IPS-18a (cell line): ENCODE measurements around the gene CGNL1.

ENCODE experiments used
- H3K27ac ChIP-seq: one replicate; pipeline ENCODE4 v1.5.1; 2013; ENCODE audit warnings: low read length
- H3K27me3 ChIP-seq: one replicate; pipeline ENCODE4 v1.6.1; 2013; ENCODE audit warnings: mild to moderate bottlenecking, low read length; ENCODE audit not compliant: control insufficient read depth, insufficient read depth
- H3K36me3 ChIP-seq: one replicate; pipeline ENCODE4 v1.6.1; 2013; ENCODE audit warnings: low read depth, low read length; ENCODE audit not compliant: control insufficient read depth
- H3K4me1 ChIP-seq: one replicate; pipeline ENCODE4 v1.6.1; 2013; ENCODE audit warnings: low read depth, low read length; ENCODE audit not compliant: control insufficient read depth
- H3K4me3 ChIP-seq: one replicate; pipeline ENCODE4 v1.5.1; 2013; ENCODE audit warnings: low read length
- H3K9ac ChIP-seq: one replicate; pipeline ENCODE4 v1.6.1; 2013; ENCODE audit warnings: mild to moderate bottlenecking, low read length, moderate library complexity
- H3K9me3 ChIP-seq: one replicate; pipeline ENCODE4 v1.6.1; 2013; ENCODE audit warnings: low read depth, low read length; ENCODE audit not compliant: control insufficient read depth

The CGNL1 gene

GRCh38 chr15:57445872-57446271 lies 69.6 kb downstream of the CGNL1 start:
- Histone ChIP-seq H3K4me1 (peaks cover 13% of the 10 kb centered on the region), H3K9ac (peak overlapping the region; percentile 45), H3K4me3 (no peak overlapping the region), H3K9me3 (no peaks in the 10 kb centered on the region), H3K27me3 (no peaks in the 10 kb centered on the region), H3K27ac (peak overlapping the region; percentile 77), H3K36me3 (peaks cover 42% of the 10 kb centered on the region)

GRCh38 chr15:57446393-57446792 lies 70.1 kb downstream of the CGNL1 start:
- Histone ChIP-seq H3K36me3 (peaks cover 45% of the 10 kb centered on the region), H3K27me3 (no peaks in the 10 kb centered on the region), H3K4me3 (no peak overlapping the region), H3K9ac (peak overlapping the region; percentile 45), H3K27ac (no peak overlapping the region), H3K4me1 (peaks cover 13% of the 10 kb centered on the region), H3K9me3 (no peaks in the 10 kb centered on the region)

- no peak overlapping the region for H3K4me3 ChIP-seq
- no peaks in the 10 kb centered on the region for H3K27me3 ChIP-seq
- no peaks in the 10 kb centered on the region for H3K4me1 ChIP-seq
- no peak overlapping the region for H3K27ac ChIP-seq
- H3K9me3 ChIP-seq = no peaks in the 10 kb centered on the region
- no peak overlapping the region for H3K9ac ChIP-seq
- H3K36me3 ChIP-seq = peaks cover 64% of the 10 kb centered on the region
These were observed 75.2 kb downstream of the CGNL1 start for GRCh38 chr15:57451555-57451954.

- H3K36me3 ChIP-seq = peaks cover 66% of the 10 kb centered on the region
- no peaks in the 10 kb centered on the region for H3K27me3 ChIP-seq
- no peak overlapping the region for H3K4me3 ChIP-seq
- no peak overlapping the region for H3K9ac ChIP-seq
- H3K4me1 ChIP-seq = no peaks in the 10 kb centered on the region
- no peak overlapping the region for H3K27ac ChIP-seq
- no peaks in the 10 kb centered on the region for H3K9me3 ChIP-seq
These were observed 75.9 kb downstream of the CGNL1 start for GRCh38 chr15:57452090-57452754.

- Histone ChIP-seq H3K36me3 (peaks cover 72% of the 10 kb centered on the region), H3K9me3 (no peaks in the 10 kb centered on the region), H3K4me3 (no peak overlapping the region), H3K4me1 (no peaks in the 10 kb centered on the region), H3K27me3 (no peaks in the 10 kb centered on the region), H3K9ac (no peak overlapping the region), H3K27ac (no peak overlapping the region)
These were observed 79.6 kb downstream of the CGNL1 start for GRCh38 chr15:57455929-57456328.

GRCh38 chr15:57456559-57456958 lies 80.3 kb downstream of the CGNL1 start:
- H3K36me3 ChIP-seq = peaks cover 71% of the 10 kb centered on the region
- H3K9ac ChIP-seq = no peak overlapping the region
- H3K27ac ChIP-seq = no peak overlapping the region
- H3K27me3 ChIP-seq = no peaks in the 10 kb centered on the region
- no peaks in the 10 kb centered on the region for H3K9me3 ChIP-seq
- H3K4me1 ChIP-seq = no peaks in the 10 kb centered on the region
- H3K4me3 ChIP-seq = no peak overlapping the region

GRCh38 chr15:57457726-57458125 lies 81.4 kb downstream of the CGNL1 start:
- Histone ChIP-seq H3K4me1 (no peaks in the 10 kb centered on the region), H3K9ac (no peak overlapping the region), H3K4me3 (no peak overlapping the region), H3K9me3 (no peaks in the 10 kb centered on the region), H3K27me3 (no peaks in the 10 kb centered on the region), H3K36me3 (peaks cover 69% of the 10 kb centered on the region), H3K27ac (no peak overlapping the region)

- Histone ChIP-seq H3K9ac (no peak overlapping the region), H3K4me1 (no peaks in the 10 kb centered on the region), H3K27me3 (no peaks in the 10 kb centered on the region), H3K27ac (no peak overlapping the region), H3K36me3 (peaks cover 69% of the 10 kb centered on the region), H3K4me3 (no peak overlapping the region), H3K9me3 (no peaks in the 10 kb centered on the region)
These were observed 82.1 kb downstream of the CGNL1 start for GRCh38 chr15:57458356-57458781.

- H3K4me1 ChIP-seq = no peaks in the 10 kb centered on the region
- H3K27ac ChIP-seq = no peak overlapping the region
- no peak overlapping the region for H3K9ac ChIP-seq
- no peaks in the 10 kb centered on the region for H3K9me3 ChIP-seq
- H3K36me3 ChIP-seq = peaks cover 62% of the 10 kb centered on the region
- H3K4me3 ChIP-seq = no peak overlapping the region
- H3K27me3 ChIP-seq = no peaks in the 10 kb centered on the region
These were observed 84.0 kb downstream of the CGNL1 start for GRCh38 chr15:57460208-57460816.

- no peak overlapping the region for H3K27ac ChIP-seq
- H3K9me3 ChIP-seq = no peaks in the 10 kb centered on the region
- H3K27me3 ChIP-seq = no peaks in the 10 kb centered on the region
- H3K4me3 ChIP-seq = no peak overlapping the region
- H3K9ac ChIP-seq = no peak overlapping the region
- H3K36me3 ChIP-seq = peaks cover 56% of the 10 kb centered on the region
- no peaks in the 10 kb centered on the region for H3K4me1 ChIP-seq
These were observed 85.2 kb downstream of the CGNL1 start for GRCh38 chr15:57461541-57461940.

GRCh38 chr15:57462381-57462780 lies 86.1 kb downstream of the CGNL1 start:
- Histone ChIP-seq H3K36me3 (peaks cover 48% of the 10 kb centered on the region), H3K27me3 (no peaks in the 10 kb centered on the region), H3K4me1 (no peaks in the 10 kb centered on the region)

GRCh38 chr15:57463360-57463759 lies 87.1 kb downstream of the CGNL1 start:
- H3K4me3 ChIP-seq = no peak overlapping the region
- no peak overlapping the region for H3K27ac ChIP-seq
- no peaks in the 10 kb centered on the region for H3K4me1 ChIP-seq
- H3K9ac ChIP-seq = no peak overlapping the region
- no peaks in the 10 kb centered on the region for H3K27me3 ChIP-seq
- peaks cover 40% of the 10 kb centered on the region for H3K36me3 ChIP-seq
- no peaks in the 10 kb centered on the region for H3K9me3 ChIP-seq

More at GRCh38 chr15:57462381-57462780, 86.1 kb downstream of the CGNL1 start:
- H3K4me3 ChIP-seq = no peak overlapping the region
- no peak overlapping the region for H3K27ac ChIP-seq
- no peaks in the 10 kb centered on the region for H3K9me3 ChIP-seq
- H3K9ac ChIP-seq = no peak overlapping the region
